ENCODE results near the gene SYNE2.

- no peak for TF ChIP-seq POLR2A (IDR thresholded peaks at IDR 0.05)
- no peak for TF ChIP-seq CTCF (IDR thresholded peaks at IDR 0.05)
Measured at GRCh38 chr14:64233531-64234190, 380.9 kb downstream of the SYNE2 start.
